ENCODE results near the gene CAMK1D. TPM values are rescaled to one million over a fixed set of nuclear protein-coding genes. Genes with fewer than 3 reads are reported as not detected.

The CAMK1D gene
- total RNA-seq, 1 donor from 2014 or later = 6.5 TPM

GRCh38 chr10:12876266-12876665, 526.9 kb downstream of the CAMK1D start:
- H3K36me3 Mint-ChIP-seq (ENCODE audit: low read depth) = no peaks in the 10 kb centered on the region
- H3K4me1 Mint-ChIP-seq = no peaks in the 10 kb centered on the region
- H3K27me3 Mint-ChIP-seq (ENCODE audit: low read depth) = no peaks in the 10 kb centered on the region
- TF ChIP-seq CTCF (conservative IDR thresholded peaks at IDR 0.05) = no peak
- no peak overlapping the region for H3K4me3 Mint-ChIP-seq
- H3K9me3 Mint-ChIP-seq = peaks cover 3% of the 10 kb centered on the region
- no peak for DNase-seq (ENCODE audit: low read depth, low spot score)
- no peak overlapping the region for H3K27ac Mint-ChIP-seq (ENCODE audit: unreplicated experiment)

- H3K27ac Mint-ChIP-seq (ENCODE audit: unreplicated experiment) = no peak overlapping the region
- no peak overlapping the region for H3K4me3 Mint-ChIP-seq
- peaks cover 3% of the 10 kb centered on the region for H3K9me3 Mint-ChIP-seq
- no peak for DNase-seq (ENCODE audit: low read depth, low spot score)
- no peak for TF ChIP-seq CTCF (conservative IDR thresholded peaks at IDR 0.05)
- no peaks in the 10 kb centered on the region for H3K27me3 Mint-ChIP-seq (ENCODE audit: low read depth)
- no peaks in the 10 kb centered on the region for H3K4me1 Mint-ChIP-seq
- no peaks in the 10 kb centered on the region for H3K36me3 Mint-ChIP-seq (ENCODE audit: low read depth)
Measured at GRCh38 chr10:12877150-12877549, 527.8 kb downstream of the CAMK1D start.

- Mint-ChIP-seq H3K27me3 (ENCODE audit: low read depth) (no peaks in the 10 kb centered on the region), H3K27ac (ENCODE audit: unreplicated experiment) (no peak overlapping the region), H3K4me3 (no peak overlapping the region), H3K4me1 (no peaks in the 10 kb centered on the region), H3K36me3 (ENCODE audit: low read depth) (no peaks in the 10 kb centered on the region), H3K9me3 (peaks cover 3% of the 10 kb centered on the region)
- no peak for DNase-seq (ENCODE audit: low read depth, low spot score)
- no peak for TF ChIP-seq CTCF (conservative IDR thresholded peaks at IDR 0.05)
Measured at GRCh38 chr10:12880423-12880822, 531.1 kb downstream of the CAMK1D start.

GRCh38 chr10:12884851-12885250, 535.5 kb downstream of the CAMK1D start:
- H3K27ac Mint-ChIP-seq (ENCODE audit: unreplicated experiment) = no peak overlapping the region
- H3K4me3 Mint-ChIP-seq = no peak overlapping the region
- DNase-seq (ENCODE audit: low read depth, low spot score) = no peak
- H3K9me3 Mint-ChIP-seq = peaks cover 3% of the 10 kb centered on the region
- no peaks in the 10 kb centered on the region for H3K4me1 Mint-ChIP-seq
- H3K27me3 Mint-ChIP-seq (ENCODE audit: low read depth) = no peaks in the 10 kb centered on the region
- no peaks in the 10 kb centered on the region for H3K36me3 Mint-ChIP-seq (ENCODE audit: low read depth)
- no peak for TF ChIP-seq CTCF (conservative IDR thresholded peaks at IDR 0.05)

Small RNA genes within 50 kb of the gene (microRNA-seq; reads per million reads assigned to microRNA genes)
- gene MIR4480 (not detected), gene MIR4481 (not detected), gene MIR548Q (not detected)

Other genes with a start within 250 kb of the CAMK1D start
- gene SEC61A2, start 219.9 kb upstream of the CAMK1D start, total RNA-seq = 24.8 and 26.7 TPM in 2 replicates
- 88.2 and 90.1 TPM in 2 replicates for gene NUDT5, start 153.7 kb upstream of the CAMK1D start, total RNA-seq
- gene CDC123, start 153.4 kb upstream of the CAMK1D start, total RNA-seq = 108 and 111 TPM in 2 replicates

All from neural crest cell (in vitro differentiated cells).